Measurements from ENCODE around the gene RPAIN. TPM values are rescaled to one million over a fixed set of nuclear protein-coding genes. Genes with fewer than 3 reads are reported as not detected.

RPAIN gene
- total RNA-seq, 2 donors from 2014 or later = 69.3 to 87.8 TPM

DNA sequence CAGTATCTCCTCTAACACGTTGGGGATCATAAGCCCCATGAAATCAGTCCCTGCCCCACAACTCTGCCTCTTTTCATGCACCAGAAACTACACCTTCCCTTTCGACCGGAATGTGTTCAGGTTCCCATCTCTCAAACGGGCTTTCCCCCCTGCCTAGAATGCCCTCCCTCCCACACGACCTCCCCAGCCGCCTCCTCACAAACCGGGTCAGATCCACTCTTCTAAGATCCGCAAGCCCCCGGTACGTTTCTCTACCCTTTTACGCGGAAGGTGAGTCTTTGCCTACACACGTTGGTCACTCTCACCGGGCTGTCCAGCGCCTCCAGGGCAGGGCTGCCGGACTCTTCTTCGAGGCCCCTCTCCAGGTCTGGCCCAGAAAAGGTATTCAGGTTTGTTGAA lies 48.1 kb downstream of the RPAIN start:
- Histone ChIP-seq H3K36me3 (ENCODE audit: control insufficient read depth, insufficient read depth, low read length) (peaks cover 20% of the 10 kb centered on the region), H3K27ac (ENCODE audit: low read depth, low read length) (peak overlapping the region; percentile 40), H3K4me3 (ENCODE audit: low read length) (peak overlapping the region; percentile 94), H3K9me3 (ENCODE audit: control insufficient read depth, low read length) (no peaks in the 10 kb centered on the region), H3K9ac (ENCODE audit: extremely low read depth, low read length, poor library complexity, severe bottlenecking) (peak overlapping the region; percentile 60), H3K27me3 (ENCODE audit: control insufficient read depth, insufficient read depth, low read length, poor library complexity, severe bottlenecking) (no peaks in the 10 kb centered on the region), H3K4me1 (ENCODE audit: control insufficient read depth, insufficient read depth, low read length) (peaks cover 12% of the 10 kb centered on the region)
- no peak for DNase-seq
- H3K4me3 Mint-ChIP-seq = peak overlapping the region; percentile 82
- TF ChIP-seq, protein P1, sequence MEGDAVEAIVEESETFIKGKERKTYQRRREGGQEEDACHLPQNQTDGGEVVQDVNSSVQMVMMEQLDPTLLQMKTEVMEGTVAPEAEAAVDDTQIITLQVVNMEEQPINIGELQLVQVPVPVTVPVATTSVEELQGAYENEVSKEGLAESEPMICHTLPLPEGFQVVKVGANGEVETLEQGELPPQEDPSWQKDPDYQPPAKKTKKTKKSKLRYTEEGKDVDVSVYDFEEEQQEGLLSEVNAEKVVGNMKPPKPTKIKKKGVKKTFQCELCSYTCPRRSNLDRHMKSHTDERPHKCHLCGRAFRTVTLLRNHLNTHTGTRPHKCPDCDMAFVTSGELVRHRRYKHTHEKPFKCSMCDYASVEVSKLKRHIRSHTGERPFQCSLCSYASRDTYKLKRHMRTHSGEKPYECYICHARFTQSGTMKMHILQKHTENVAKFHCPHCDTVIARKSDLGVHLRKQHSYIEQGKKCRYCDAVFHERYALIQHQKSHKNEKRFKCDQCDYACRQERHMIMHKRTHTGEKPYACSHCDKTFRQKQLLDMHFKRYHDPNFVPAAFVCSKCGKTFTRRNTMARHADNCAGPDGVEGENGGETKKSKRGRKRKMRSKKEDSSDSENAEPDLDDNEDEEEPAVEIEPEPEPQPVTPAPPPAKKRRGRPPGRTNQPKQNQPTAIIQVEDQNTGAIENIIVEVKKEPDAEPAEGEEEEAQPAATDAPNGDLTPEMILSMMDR (conservative IDR thresholded peaks at IDR 0.05) = no peak
- H3K4me1 Mint-ChIP-seq = peaks cover 28% of the 10 kb centered on the region
- H3K27ac Mint-ChIP-seq = peak overlapping the region; percentile 83
- H3K27me3 Mint-ChIP-seq (ENCODE audit: insufficient read depth) = no peaks in the 10 kb centered on the region
- no peaks in the 10 kb centered on the region for H3K9me3 Mint-ChIP-seq
- peaks cover 16% of the 10 kb centered on the region for H3K36me3 Mint-ChIP-seq (ENCODE audit: low read depth)
- WGBS, 2 experiments (ENCODE audit: insufficient coverage in 1 of 2, insufficient read length in 1 of 2) = 0 to 1% methylated on average over 10 to 17 of the region's 17 CpGs

DNA sequence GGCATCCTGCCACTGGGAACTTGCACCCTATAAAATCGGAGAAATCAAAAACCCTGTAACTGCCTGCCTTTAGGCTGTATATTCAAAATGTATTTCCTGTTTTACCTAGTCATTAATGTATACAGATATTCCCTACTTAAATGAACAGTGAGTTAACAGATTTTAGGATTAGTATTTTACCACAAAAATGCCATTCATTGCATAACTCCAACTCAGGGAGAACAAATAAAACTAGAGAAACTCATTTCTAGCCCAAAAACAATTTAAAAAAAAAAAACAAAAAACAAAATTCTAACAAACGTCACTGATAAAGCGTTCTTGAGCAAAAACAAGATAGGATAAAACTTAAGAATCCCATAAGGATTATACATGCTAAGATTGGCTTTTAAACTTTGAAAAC lies 52.5 kb downstream of the RPAIN start:
- Mint-ChIP-seq H3K27me3 (ENCODE audit: insufficient read depth) (no peaks in the 10 kb centered on the region), H3K4me1 (peaks cover 3% of the 10 kb centered on the region), H3K9me3 (peaks cover 7% of the 10 kb centered on the region), H3K4me3 (no peak overlapping the region), H3K27ac (no peak overlapping the region), H3K36me3 (ENCODE audit: low read depth) (peaks cover 44% of the 10 kb centered on the region)
- Histone ChIP-seq H3K9ac (ENCODE audit: extremely low read depth, low read length, poor library complexity, severe bottlenecking) (no peak overlapping the region), H3K4me1 (ENCODE audit: control insufficient read depth, insufficient read depth, low read length) (no peaks in the 10 kb centered on the region), H3K27me3 (ENCODE audit: control insufficient read depth, insufficient read depth, low read length, poor library complexity, severe bottlenecking) (no peaks in the 10 kb centered on the region), H3K4me3 (ENCODE audit: low read length) (no peak overlapping the region), H3K9me3 (ENCODE audit: control insufficient read depth, low read length) (peaks cover under 1% of the 10 kb centered on the region), H3K36me3 (ENCODE audit: control insufficient read depth, insufficient read depth, low read length) (peaks cover 57% of the 10 kb centered on the region), H3K27ac (ENCODE audit: low read depth, low read length) (no peak overlapping the region)
- DNase-seq = no peak
- 90 to 95% methylated on average over 2 to 3 of the region's 3 CpGs for WGBS, 2 experiments (ENCODE audit: insufficient coverage in 1 of 2, insufficient read length in 1 of 2)
- TF ChIP-seq, protein P1 (conservative IDR thresholded peaks at IDR 0.05) = no peak

DNA sequence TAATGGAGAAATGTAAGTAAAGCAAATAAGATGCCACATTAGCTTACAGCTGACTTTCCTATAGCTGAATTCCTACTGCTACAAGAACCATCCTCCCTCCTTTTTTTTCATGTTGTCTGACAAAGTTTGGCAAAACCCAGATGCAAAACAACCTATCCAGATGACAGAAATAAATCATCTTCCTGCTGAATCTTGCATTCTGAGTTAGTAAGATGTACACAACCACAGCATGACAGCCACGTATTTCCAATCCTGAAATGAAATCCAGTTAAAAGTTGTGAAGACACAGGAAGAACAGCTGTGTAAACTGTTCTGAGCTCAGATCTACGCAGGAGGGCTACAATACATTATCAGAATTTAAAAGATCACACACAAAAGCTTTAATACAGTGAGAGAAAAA lies 53.9 kb downstream of the RPAIN start:
- H3K36me3 ChIP-seq (ENCODE audit: control insufficient read depth, insufficient read depth, low read length) = peaks cover 71% of the 10 kb centered on the region
- 93 to 100% methylated on average over 2 of the region's 2 CpGs for WGBS, 2 experiments (ENCODE audit: insufficient coverage in 1 of 2, insufficient read length in 1 of 2)

More for the DNA sequence above, 53.9 kb downstream of the RPAIN start:
- TF ChIP-seq, protein P1 (conservative IDR thresholded peaks at IDR 0.05) = no peak
- no peak overlapping the region for H3K4me3 Mint-ChIP-seq
- Histone ChIP-seq H3K4me1 (ENCODE audit: control insufficient read depth, insufficient read depth, low read length) (no peaks in the 10 kb centered on the region), H3K27ac (ENCODE audit: low read depth, low read length) (no peak overlapping the region), H3K9ac (ENCODE audit: extremely low read depth, low read length, poor library complexity, severe bottlenecking) (no peak overlapping the region), H3K9me3 (ENCODE audit: control insufficient read depth, low read length) (peaks cover 15% of the 10 kb centered on the region), H3K27me3 (ENCODE audit: control insufficient read depth, insufficient read depth, low read length, poor library complexity, severe bottlenecking) (no peaks in the 10 kb centered on the region), H3K4me3 (ENCODE audit: low read length) (no peak overlapping the region)
- H3K27me3 Mint-ChIP-seq (ENCODE audit: insufficient read depth) = no peaks in the 10 kb centered on the region
- DNase-seq = no peak
- H3K4me1 Mint-ChIP-seq = no peaks in the 10 kb centered on the region
- peaks cover 19% of the 10 kb centered on the region for H3K9me3 Mint-ChIP-seq
- no peak overlapping the region for H3K27ac Mint-ChIP-seq
- peaks cover 58% of the 10 kb centered on the region for H3K36me3 Mint-ChIP-seq (ENCODE audit: low read depth)

All from endodermal cell (in vitro differentiated cells).